NCI-H510A (cell line): Measurements from ENCODE around the gene PCCA.
"Not testable (repeated sequence)": the region's sequence is repeated elsewhere in the genome, so short reads cannot be mapped to it uniquely, and the experiment has no call there.

Experiments used
- DNase-seq: peaks from one replicate; lab custom pipeline; 2025; lab: John Stamatoyannopoulos, UW

The PCCA gene

DNA sequence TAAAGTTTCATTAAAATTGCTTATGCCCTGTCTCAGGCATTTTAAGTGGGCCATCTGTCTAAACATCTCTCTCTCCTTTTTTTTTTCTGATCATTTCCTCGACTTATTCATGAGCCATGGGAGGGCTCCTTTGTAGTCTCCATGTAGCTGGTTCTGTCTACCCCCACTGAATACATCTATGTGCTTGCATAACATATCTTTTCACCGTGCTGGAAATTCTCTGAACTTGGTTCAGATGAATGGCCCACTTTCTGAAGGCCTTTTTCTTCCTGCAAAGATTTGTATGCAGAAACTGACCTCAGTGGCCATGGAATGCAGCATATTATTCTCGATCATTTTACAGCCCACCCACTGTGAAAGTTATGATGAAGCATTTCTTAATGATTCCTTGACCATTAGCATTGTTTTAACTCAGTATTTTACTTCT is 274.4 kb downstream of the PCCA start:
- DNase-seq: no peak

DNA sequence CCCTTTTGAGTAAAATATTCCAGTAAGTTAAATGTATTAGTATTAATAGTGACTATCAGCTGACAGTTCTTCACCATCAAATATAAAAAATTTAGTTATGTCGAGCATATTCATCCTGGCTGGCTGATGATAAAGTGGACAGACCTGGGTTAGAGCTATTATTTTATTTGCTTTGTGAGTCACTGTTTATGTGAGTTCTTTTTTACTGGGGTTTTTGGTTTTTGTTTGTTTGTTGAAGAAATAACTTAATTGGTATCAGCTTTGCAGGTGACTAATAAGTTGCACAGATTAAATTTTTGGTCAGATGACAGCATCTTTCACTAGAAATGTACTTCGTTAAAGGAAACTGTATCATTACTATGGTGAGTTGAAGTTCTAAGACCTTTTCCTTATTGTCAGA is 275.0 kb downstream of the PCCA start:
- no peak for DNase-seq

DNA sequence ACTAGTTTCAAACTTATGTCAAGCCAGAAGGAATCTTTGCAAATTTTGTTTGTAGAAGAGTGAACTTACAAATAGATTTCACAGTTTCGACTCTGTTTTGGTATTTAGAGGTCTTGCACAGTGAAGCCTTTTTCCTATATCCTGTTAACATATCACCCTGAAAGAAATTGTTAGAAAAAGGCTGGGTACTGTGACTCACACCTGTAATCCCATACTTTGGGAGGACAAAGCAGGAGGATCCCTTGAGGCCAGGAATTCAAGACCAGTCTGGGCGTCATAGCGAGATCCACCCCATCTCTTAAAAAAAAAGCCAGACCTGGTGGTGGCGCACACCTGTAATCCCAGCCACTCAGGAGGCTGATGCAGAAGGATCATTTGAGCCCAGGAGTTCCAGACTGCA is 275.7 kb downstream of the PCCA start:
- no peak for DNase-seq

DNA sequence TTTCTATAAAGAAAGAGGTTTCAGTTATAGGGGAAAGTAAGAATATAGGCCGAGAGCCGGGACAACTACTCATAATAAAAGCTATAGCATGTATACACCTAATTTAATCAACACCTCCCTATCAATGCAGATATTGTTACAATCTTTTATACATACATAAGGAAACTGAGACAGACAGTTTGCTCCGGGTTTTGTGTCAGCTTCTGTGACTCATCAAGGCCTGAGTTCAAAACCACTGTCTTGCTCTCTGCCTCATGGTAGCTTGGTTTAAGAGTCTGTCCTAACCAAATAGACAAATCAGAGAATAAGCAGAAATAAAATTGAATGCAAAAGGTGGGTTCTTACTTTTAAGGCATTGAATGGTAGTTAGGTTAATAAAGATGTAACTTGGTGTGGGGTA is 276.8 kb downstream of the PCCA start:
- no peak for DNase-seq

DNA sequence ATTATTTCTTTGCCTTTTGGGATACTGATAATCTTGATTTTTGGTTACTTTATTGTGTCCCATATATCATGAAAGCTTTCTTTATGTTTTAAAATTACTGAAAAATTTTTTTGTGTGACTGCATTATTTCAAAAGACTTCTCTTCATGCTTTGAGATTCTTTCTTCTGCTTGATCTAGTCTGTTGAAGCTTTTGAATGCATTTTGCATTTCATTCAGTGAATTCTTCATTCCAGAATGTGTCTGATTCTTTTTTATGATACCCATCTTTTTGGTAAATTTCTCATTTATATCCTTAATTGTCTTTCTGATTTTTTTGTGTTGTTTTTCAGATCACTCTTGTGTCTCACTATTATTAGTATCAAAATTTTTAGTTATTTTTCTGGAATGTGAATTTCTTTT is 289.6 kb downstream of the PCCA start:
- no peak for DNase-seq

DNA sequence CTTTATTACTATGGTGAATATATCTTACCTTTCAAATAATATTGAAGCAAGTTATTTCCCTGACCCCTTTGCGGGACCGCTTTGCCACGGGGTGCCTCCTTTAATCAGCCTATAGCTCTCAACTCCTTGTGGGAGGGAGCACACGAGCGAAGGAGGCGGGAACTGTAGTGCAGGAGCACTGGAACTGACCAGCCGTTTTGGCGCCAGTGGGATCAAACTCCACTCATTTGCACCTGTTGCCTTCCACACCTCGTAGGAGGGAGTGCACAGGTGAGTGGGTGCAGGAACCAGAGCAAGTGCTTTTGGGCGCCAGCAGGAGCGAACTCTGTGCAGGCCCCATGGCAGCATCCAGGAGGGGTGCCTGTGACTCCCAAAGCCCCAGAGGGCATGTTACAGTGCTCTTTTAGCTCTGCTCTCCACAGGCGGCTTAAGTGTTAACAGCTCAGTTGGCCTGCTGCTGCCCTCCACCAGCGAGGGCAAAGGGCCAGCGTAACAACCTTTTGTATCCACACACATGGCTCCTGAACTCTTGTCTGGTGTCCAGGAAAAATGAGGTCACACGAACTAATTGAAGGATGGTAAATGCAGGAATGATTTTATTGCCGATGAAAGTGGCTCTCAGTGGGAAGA is 292.8 kb downstream of the PCCA start:
- no peak for DNase-seq

DNA sequence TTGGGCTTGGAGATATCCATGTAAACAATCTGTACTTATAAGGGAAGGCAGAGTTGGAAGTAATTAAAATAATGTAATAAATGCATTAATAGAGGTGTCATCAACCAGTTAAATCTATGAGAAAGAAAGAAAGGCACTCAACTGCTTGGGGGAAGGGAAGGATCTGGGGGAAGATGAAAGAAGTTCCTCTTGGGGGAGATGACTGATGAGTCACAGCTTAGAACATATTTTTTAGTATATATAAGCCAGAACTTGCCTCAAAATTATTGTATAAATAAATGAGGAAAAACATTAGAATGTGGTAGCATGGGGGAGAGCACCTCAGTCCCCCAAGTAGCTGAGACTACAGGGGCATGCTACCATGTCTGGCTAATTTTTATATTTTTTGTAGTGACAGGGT is 293.9 kb downstream of the PCCA start:
- DNase-seq: no peak

DNA sequence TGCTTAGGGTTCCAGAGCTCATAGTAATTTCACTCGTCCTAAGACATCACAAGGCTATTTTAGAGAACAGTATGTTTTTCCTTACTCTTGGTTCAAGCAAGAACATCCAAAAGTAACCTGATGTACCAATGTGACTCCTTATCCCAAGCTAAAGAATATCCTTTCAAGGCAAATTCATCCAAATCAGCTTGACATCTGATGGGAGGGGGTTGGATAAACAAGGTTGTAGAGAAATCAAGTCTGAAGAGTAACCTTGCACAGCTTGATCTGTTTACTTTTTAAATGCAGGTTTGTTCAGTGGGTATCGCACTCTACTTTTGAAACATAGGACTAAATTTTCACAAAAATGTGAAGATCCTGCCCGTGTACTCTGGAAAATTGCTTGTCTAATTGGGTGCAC is 298.5 kb downstream of the PCCA start:
- no peak for DNase-seq

DNA sequence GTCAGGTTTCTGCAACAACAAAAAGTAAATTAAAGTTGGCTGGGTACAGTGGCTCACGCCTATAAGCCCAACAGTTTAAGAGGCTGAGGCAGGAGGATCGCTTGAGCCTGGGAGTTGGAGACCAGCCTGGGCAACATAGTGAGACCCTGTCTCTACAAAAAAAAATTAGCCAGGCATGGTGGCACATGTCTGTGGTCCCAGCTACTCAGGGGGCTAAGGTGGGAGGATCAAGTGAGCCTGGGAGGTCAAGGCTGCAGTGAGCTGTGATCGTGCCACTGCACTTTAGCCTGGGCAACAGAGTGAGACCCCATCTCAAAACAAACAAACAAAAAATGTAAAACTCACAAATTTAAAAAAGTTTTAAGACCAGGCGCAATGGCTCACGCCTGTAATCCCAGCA is 299.3 kb downstream of the PCCA start:
- DNase-seq: not testable (repeated sequence)

DNA sequence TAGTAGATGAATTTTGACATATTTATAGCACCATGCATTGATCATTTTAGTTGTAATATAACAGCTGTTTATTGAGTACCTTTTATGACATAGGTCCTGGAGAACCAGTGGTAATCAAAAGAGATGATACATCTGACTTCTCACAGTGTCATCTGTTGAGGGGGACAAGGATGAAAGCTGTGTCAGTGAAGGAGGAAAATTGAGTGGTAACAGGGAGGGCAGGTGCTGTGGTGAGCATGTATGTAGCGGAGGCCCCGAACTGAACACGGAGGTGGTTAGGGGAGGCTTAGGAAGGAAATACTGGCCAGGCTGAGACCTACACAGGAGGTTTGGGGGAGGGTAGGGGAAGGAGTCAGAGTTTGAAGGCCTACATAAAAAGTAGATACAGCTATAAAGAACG is 300.0 kb downstream of the PCCA start:
- DNase-seq: no peak

DNA sequence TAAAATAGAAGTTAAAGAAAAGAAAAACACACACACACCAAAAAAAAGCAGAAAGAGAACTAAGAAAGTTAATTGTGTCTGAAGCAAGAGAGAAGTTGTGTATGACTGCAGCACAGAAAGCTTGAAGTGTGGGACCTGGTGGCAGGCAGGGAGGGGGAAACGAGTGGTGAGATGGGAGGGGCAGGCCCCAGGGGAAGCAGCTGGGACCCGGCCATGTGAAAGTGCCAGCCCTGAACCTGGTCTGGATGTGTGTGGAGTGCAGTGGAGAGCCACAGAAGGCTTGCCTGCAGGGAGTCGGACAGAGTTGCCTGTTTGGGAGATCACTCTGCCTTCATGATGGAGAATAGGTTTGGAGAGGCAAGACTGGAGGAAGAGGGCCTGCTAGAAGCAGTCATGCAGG is 300.7 kb downstream of the PCCA start:
- DNase-seq: no peak

DNA sequence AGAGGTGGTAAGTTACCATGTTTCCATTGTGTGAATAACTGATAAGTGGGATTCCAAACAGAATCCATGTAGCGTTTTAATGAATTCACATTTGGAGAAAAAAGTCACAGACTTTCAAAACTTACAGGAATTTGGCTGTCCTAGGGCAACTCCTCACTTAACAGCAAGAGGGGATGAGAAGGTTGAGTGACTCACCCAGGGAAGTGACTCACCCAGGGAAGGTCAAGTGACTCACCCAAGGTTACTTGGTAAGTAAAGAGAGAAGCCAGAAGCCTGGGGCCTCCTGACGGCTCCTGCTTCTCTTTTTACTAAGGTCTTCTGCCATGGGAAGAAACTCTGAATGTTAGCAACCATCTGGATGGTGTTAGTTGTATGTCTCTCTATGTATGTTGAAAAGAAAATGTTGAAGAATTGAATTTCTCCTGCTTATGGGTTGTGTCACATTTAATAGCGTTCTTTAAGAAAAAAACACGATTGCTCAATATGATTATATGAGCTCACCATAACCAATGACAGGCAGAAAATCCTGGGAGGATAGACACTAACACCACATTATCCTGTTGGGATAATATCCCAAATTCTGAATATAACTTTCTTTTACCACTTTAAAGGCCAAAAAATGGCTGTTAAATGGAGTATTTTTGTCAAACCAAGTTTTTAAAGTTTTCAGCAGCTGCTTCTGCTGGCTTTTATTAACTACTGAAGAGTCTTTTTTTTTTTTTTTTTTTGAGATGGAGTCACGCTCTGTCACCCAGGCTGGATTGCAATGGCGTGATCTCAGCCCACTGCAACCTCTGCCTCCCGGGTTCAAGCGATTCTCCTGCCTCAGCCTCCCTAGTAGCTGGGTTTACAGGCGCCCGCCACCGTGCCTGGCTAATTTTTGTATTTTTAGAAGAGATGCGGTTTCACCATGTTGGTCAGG is 304.1 kb downstream of the PCCA start:
- no peak for DNase-seq

DNA sequence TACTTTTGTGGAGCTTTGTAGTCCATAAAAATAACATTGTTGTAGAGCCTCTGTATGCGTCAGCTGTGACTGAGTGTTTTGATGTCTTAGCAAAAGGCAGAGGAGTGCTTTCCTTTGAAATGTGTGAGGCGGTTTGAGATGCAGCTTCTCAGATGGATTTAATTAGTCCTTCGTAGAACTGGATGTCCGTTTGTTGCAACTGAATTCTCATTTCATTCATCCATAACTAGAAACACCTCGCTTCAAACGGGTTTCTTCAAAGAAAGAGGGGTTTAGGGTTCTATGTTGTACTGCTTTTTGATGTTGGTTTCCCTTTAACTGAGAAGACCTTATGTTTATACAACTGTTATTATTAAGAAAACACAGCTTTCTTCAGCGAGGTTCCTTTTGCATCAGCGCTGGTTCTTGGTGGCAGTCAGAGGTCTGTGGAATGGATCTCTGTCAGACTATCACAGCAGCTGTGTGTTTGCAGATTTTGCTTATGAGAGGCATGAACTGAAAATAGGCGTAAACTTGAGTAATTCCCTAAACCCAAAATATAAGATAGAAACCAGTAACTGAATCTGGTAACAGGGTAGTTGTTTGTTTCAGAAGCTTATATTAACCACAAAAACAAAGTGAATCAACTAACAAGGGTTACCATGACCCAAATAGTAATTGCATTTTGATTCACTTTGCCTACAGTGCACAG is 305.3 kb downstream of the PCCA start:
- DNase-seq: no peak

DNA sequence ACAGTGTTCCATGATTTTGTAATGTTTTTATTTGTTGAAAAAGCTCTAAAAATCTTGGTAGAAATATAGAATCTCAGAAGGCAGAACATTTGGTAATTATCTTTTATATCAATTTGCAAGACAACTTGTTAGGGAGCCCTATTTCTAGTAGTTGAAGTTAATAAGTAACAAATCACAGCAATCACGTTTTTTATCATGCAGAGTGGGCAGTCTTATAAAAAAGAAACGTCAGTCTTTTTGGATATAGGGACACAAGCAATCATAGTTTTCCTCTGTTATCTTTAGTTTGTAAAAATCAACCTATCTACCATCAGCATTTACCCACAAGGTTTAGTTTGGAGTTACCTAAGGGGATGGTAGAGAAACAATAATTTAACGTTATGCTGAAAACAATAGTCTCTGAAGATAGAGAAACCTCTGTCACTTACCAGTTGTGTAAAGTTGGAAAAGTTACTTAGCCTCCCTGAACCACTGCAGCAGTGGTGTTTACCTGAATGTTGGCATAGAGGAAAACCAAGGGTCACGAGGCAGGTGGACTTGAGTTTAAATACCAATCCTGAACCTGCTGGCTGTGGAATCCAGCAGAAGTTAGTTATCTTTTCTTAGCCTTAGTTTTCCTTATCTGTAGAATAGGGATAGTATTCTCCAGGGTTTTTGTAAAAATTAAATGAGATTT is 306.9 kb downstream of the PCCA start:
- no peak for DNase-seq

DNA sequence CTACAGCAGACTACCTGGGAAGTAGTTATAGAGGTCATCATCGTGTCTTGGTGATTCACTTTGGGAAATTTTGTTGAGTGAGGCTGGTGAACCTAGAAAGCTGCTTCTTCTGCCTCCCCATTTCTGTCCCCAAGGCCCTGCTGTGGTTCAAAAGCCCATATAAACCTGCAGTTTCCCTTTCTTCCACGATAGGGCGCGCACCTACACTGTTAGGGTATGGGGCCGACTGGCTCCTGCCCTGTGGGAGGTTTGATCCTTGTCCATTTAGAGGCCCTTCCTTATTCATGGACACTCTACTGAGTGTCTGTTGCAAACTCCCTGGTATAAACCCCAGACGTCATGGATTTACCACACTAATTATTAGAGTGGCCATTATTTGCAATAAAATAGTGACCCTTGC is 307.9 kb downstream of the PCCA start:
- DNase-seq: no peak

DNA sequence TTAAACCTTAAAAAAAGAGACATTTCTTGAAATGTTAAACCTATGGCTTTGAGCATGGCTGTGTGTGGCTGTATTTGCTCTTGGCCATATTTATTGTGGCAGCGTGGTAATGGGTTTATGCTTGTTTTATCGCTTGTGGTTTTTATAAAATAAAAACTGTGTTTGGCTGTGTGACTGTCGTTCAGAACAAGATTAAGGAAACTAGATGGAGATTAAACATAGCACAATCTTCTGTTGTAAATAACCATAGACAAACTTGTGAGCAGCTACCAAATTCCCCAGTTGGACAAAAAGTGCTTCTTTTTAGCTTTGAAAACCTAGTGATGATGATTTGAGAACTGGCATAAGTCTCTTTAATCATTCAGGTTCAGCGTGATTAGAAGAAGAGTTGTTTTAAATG is 308.7 kb downstream of the PCCA start:
- DNase-seq: no peak

DNA sequence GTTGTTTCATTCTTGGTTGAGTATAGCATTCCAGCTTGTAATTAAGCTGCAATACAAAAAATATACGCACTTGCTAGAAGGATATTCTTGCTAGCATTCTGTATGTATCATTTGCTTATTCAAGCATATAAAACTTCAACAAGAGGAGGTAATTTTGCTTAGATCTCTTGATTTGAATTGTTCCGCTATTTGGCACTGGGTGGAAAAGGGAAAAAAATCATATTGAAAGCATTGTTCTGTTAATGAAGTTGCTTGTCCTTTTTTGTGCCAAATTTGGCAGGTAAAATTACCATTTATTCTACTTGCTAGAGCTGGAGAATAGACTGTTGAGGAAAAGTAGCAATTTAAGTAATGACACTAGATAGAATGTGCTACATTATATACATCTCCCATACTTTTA is 309.5 kb downstream of the PCCA start:
- no peak for DNase-seq

DNA sequence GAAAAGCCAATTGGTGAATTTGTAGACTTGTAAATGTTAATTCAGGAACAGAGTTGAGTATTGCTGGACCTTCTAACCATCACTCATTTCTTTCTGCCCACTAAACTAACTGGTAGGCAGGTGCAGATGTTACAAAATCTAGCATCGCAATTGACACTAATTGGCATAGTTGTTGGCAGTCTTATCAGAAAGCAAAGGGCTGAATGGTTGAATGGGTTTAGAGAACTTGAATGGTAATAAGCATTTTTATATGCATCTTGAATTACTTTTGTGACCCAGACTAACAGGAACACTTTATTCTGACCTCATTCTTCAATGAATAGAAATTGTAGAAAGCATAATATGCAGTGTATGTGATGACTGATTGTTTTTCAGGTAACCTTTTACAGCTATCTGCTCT is 310.6 kb downstream of the PCCA start:
- DNase-seq: no peak

DNA sequence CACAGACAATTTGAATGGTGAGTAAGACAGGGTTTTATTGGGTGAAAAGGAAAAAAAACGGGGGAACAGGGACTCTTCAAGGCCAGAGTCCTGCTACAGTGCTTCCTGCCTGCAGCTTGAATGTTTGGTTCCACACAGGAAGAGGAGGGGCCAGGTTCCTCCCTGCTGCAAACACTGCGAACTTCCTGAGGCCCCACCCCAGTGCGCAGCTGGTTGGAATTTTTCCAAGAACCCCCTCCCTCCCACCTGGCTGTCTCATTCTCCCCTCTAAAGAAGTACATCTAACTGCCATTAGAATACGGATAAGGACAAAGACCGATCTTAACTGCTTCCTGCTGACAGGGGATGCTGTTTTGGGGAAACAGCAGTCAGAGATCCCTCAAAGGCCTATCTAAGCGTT is 314.8 kb downstream of the PCCA start:
- DNase-seq: no peak

DNA sequence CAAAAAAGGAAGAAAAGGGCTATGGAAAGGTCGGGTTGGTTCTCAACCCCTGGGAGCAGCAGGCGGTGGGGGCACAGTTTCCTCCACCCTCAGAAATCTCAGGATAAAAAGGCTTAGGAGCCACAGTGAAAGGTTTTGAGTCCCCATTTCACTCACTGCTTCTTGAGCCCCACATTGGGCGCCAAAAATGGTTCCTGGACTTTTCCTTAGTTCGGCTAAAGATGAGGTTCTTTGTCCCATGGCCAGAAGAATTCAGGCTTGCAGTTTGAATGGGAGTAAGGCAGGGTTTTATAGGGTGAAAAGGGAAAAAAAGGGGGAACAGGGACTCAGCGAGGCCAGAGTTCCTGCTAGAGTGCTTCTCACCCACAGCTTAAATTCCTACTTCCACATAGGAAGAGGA is 320.2 kb downstream of the PCCA start:
- DNase-seq: no peak

DNA sequence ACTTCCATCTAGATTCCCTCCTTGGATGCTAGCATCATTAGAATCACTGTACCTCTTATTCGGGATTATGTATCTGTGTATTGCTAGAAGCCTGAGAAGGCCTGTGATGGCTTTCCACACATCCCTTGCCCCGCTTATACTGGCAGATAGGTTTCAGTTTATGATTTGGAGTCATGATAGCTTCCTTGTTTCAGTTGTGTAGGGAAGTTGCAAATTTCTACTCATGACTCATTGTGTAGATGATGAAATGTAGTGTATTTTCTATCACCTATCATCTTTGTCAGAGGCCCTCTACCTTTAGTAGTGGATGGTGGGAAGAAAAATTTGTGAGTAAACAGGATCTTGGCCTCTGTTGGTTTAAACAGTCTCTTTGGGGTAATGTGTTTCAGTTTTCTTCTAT is 334.5 kb downstream of the PCCA start:
- DNase-seq: no peak

DNA sequence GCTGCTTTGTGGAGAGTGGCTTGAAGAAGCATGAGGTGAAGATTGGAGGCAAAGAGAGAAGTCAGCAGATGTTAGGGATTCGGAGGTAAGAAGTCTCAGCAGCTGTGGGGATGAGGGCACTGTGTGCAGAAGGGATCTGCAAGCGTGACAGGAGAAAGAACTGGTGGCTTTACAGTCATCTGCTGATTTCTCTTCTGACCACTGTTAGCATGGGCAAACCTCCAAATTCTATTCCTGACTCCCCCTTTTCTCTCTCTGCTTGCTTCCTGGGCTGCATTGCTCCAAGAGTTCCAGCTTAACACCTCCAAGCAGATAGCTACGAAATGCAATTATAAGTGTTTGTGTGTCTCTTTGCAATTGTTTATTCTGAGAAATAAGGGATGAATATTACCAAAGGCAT is 340.1 kb downstream of the PCCA start:
- DNase-seq: no peak

DNA sequence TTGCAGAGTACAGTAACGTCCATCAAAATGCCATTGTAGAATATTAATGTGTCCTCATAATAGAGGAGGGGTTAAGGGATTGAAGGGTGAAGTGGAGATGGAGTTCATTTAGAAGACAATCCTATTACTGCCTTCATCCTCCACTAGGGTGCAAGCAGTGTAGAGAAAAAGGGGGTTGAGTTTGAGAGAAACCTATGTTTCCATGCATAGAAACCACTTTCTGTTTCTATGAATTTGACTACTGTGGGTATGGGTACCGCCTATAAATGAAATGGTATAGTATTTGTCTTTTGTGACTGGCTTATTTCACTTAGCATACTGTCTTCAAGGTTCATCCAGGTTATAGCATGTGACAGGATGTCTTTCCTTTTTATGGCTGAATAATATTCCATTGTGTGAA is 343.7 kb downstream of the PCCA start:
- no peak for DNase-seq
